Hepatocyte (in vitro differentiated cells): ENCODE data around the gene TOB1. TPM values are rescaled to one million over a fixed set of nuclear protein-coding genes. Genes with fewer than 3 reads are reported as not detected.

Experiments used
- DNase-seq: peaks from one replicate; pipeline ENCODE4 v3.0.0-alpha.2; 2016; ENCODE audit warnings: low spot score
- H2AFZ ChIP-seq: fragments of 200-600 bp; sonication (generic); 2 replicates; pipeline ENCODE4 v1.6.0; 2016; ENCODE audit warnings: antibody characterized with exemption, mild to moderate bottlenecking
- H3K27ac ChIP-seq: fragments of 200-600 bp; sonication (generic); 2 replicates; pipeline ENCODE4 v1.5.1; 2016; ENCODE audit warnings: mild to moderate bottlenecking
- H3K27me3 ChIP-seq: fragments of 200-600 bp; sonication (generic); 2 replicates; pipeline ENCODE4 v1.6.1; 2016
- H3K36me3 ChIP-seq: fragments of 200-600 bp; sonication (generic); replicated peaks from 2 replicates; pipeline ENCODE4 v1.5.1; 2016; ENCODE audit warnings: low read depth; ENCODE audit not compliant: insufficient read depth
- H3K4me1 ChIP-seq: fragments of 200-600 bp; sonication (generic); 2 replicates; pipeline ENCODE4 v1.5.1; 2016; ENCODE audit warnings: mild to moderate bottlenecking, moderate library complexity; ENCODE audit not compliant: insufficient read depth
- H3K4me2 ChIP-seq: fragments of 200-600 bp; sonication (generic); 2 replicates; pipeline ENCODE4 v1.6.0; 2016
- H3K4me3 ChIP-seq: fragments of 200-600 bp; sonication (generic); 2 replicates; pipeline ENCODE4 v1.5.1; 2016; ENCODE audit warnings: mild to moderate bottlenecking
- H3K79me2 ChIP-seq: fragments of 200-600 bp; sonication (generic); 2 replicates; pipeline ENCODE4 v1.6.0; 2017; ENCODE audit warnings: mild to moderate bottlenecking
- H3K9me2 ChIP-seq: fragments of 200-600 bp; sonication (generic); replicated peaks from 2 replicates; pipeline ENCODE4 v1.6.0; 2017; ENCODE audit warnings: mild to moderate bottlenecking; ENCODE audit not compliant: insufficient read depth
- H3K9me3 ChIP-seq: fragments of 200-600 bp; sonication (generic); 2 replicates; pipeline ENCODE4 v1.5.1; 2016; ENCODE audit warnings: low read depth, mild to moderate bottlenecking
- H4K20me1 ChIP-seq: fragments of 200-600 bp; sonication (generic); 2 replicates; pipeline ENCODE4 v1.6.0; 2016; ENCODE audit warnings: mild to moderate bottlenecking; ENCODE audit not compliant: insufficient read depth, poor library complexity, severe bottlenecking
- CTCF ChIP-seq: fragments of 200-600 bp; sonication (generic); IDR thresholded peaks from 2 replicates; pipeline ENCODE4 v1.5.1; 2016; ENCODE audit warnings: antibody characterized with exemption, mild to moderate bottlenecking; ENCODE audit not compliant: poor library complexity
- EZH2 ChIP-seq: fragments of 200-600 bp; sonication (generic); IDR thresholded peaks from 2 replicates; pipeline ENCODE4 v1.6.1; 2016; ENCODE audit warnings: antibody characterized with exemption, mild to moderate bottlenecking, borderline replicate concordance
- EZH2phosphoT487 ChIP-seq: fragments of 200-600 bp; sonication (generic); IDR thresholded peaks from one replicate; pipeline ENCODE4 v1.6.1; 2018; ENCODE audit warnings: antibody characterized with exemption, mild to moderate bottlenecking, low read depth, moderate library complexity; ENCODE audit not compliant: unreplicated experiment, severe bottlenecking
- WGBS: methylation state at CpG from one replicate; pipeline ENCODE4 v1.1.6; 2016; ENCODE audit warnings: low lambda C conversion rate; ENCODE audit errors: missing lambda C conversion rate; 5-methylcytosine and 5-hydroxymethylcytosine counted together
- polyA plus RNA-seq: library from polyadenylated mRNA; unstranded; fragments of >200 nt; fragmentation: Nextera tagmentation; extraction: Ambion mirVana; gene quantifications from 2 replicates; pipeline ENCODE4 v1.2.1, GENCODE V29; 2016
- total RNA-seq: library from RNA; depleted of rRNA; stranded (reverse); fragments of >200 nt; gene quantifications from 2 replicates; pipeline ENCODE4 v1.2.3, GENCODE V29; 2014

Gene TOB1
- total and polyA plus RNA-seq, 2 experiments from 2014 or later, result 43.2 to 52.1 TPM

- Histone ChIP-seq H3K79me2 (peaks cover 31% of the 10 kb centered on the region), H4K20me1 (peaks cover 26% of the 10 kb centered on the region), H3K4me2 (no peak overlapping the region), H3K27me3 (no peaks in the 10 kb centered on the region), H3K9me3 (no peaks in the 10 kb centered on the region), H3K36me3 (peaks cover 3% of the 10 kb centered on the region), H3K27ac (no peak overlapping the region), H3K9me2 (no peaks in the 10 kb centered on the region), H2AFZ (no peak overlapping the region), H3K4me1 (peaks cover 11% of the 10 kb centered on the region), H3K4me3 (no peak overlapping the region)
- no peak for DNase-seq
- no peak for TF ChIP-seq EZH2phosphoT487
- no peak for TF ChIP-seq EZH2
- no peak for TF ChIP-seq CTCF
- 93% methylated on average over 12 of the region's 12 CpGs for WGBS
Measured at GRCh38 chr17:50858486-50859225, 7.5 kb downstream of the TOB1 start.

GRCh38 chr17:50856431-50856830 lies 9.7 kb downstream of the TOB1 start:
- H4K20me1 ChIP-seq, result peaks cover 4% of the 10 kb centered on the region
- no peaks in the 10 kb centered on the region for H3K4me1 ChIP-seq
- TF ChIP-seq EZH2 (no peak), CTCF (no peak), EZH2phosphoT487 (no peak)
- no peaks in the 10 kb centered on the region for H3K9me3 ChIP-seq
- H3K36me3 ChIP-seq, result no peaks in the 10 kb centered on the region
- no peak overlapping the region for H3K4me3 ChIP-seq
- WGBS, result 93% methylated on average over 2 of the region's 2 CpGs
- DNase-seq, result no peak
- no peak overlapping the region for H3K27ac ChIP-seq
- H2AFZ ChIP-seq, result no peak overlapping the region
- H3K9me2 ChIP-seq, result no peaks in the 10 kb centered on the region
- no peak overlapping the region for H3K4me2 ChIP-seq
- no peaks in the 10 kb centered on the region for H3K27me3 ChIP-seq
- H3K79me2 ChIP-seq, result peaks cover 8% of the 10 kb centered on the region

- TF ChIP-seq EZH2phosphoT487 (no peak), EZH2 (no peak), CTCF (no peak)
- H3K9me3 ChIP-seq, result no peaks in the 10 kb centered on the region
- no peaks in the 10 kb centered on the region for H3K9me2 ChIP-seq
- H2AFZ ChIP-seq, result no peak overlapping the region
- no peaks in the 10 kb centered on the region for H3K27me3 ChIP-seq
- no peaks in the 10 kb centered on the region for H4K20me1 ChIP-seq
- H3K79me2 ChIP-seq, result peaks cover 2% of the 10 kb centered on the region
- H3K4me1 ChIP-seq, result no peaks in the 10 kb centered on the region
- H3K4me3 ChIP-seq, result no peak overlapping the region
- WGBS, result 81% methylated on average over 6 of the region's 6 CpGs
- no peak for DNase-seq
- H3K27ac ChIP-seq, result no peak overlapping the region
- no peak overlapping the region for H3K4me2 ChIP-seq
- no peaks in the 10 kb centered on the region for H3K36me3 ChIP-seq
Measured at GRCh38 chr17:50855708-50856330, 10.3 kb downstream of the TOB1 start.
